SH-SY5Y (cell line): ENCODE data around the gene NENF.

ENCODE experiments used
- GATA2 ChIP-seq: IDR thresholded peaks from 2 replicates; pipeline ENCODE4 v1.6.1; 2011; ENCODE audit warnings: mild to moderate bottlenecking, low read depth, low read length
- GATA3 ChIP-seq: IDR thresholded peaks from 2 replicates; pipeline ENCODE4 v1.6.1; 2011; ENCODE audit warnings: low read depth, mild to moderate bottlenecking, low read length, moderate library complexity

DNA sequence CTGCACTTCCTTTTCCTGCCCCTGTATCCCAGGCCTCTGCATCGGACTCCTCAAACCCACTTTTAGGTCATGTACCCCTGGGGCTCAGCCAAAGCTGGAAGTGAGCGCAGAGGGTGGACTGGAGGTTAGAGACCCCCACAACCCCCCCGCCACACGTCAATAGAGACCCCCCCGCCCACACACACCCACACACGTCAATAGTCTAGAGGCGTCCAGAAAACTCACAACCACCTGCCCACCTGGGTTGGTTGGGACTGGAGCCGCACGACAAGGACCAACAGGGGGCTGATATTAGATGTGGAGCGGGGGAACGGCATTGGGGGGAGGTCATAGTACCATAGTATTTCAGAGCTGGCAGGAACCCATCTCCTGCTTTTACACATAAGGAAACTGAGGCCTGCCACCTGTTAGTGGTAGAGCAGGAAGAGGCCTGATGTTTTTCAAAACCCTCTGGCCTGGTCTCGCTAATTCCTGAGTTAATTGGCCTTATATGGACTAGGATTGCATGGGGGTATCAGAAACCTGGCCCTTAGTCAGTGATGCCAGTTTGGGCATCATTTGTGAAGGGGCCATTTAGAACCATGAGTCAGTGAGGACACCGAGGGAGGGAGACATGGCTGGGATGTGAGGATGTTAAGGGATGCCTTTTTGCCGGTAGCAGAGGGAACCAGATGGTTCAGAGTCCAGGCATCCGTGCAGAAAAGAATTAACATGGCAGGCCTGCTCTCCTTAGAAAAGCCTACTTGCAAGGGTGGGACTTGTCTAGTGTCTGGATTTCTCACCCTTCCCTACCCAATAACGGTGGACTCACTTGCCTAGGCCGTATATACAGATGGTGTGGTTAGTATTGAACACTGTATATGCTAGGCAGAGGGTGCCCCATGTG lies 1.1 kb downstream of the NENF start:
- TF ChIP-seq GATA3 (no peak), GATA2 (no peak)
